ENCODE results near the gene SLC35A3. TPM values are rescaled to one million over a fixed set of nuclear protein-coding genes. Genes with fewer than 3 reads are reported as not detected.

SLC35A3 gene
- 100 to 1,000 TPM in 2 of 5 donors, 10 to 100 TPM in 3; 37.1 to 206 (median 83.6) TPM for total RNA-seq
- polyA plus RNA-seq = 10 to 100 TPM in 1 of 3 donors, 1 to 10 TPM in 2; 5.7 to 12.4 (median 9.6) TPM
- long read RNA-seq, donor 1, full-length matches to known transcripts = 3 of 9 reads
- long read RNA-seq, donor 1, partial matches to known transcripts = 6 of 9 reads
- long read RNA-seq, donor 1, other reads (novel, unspliced or antisense) = 0 of 9 reads
- long read RNA-seq, donor 2, full-length matches to known transcripts = 6 of 13 reads
- long read RNA-seq, donor 2, partial matches to known transcripts = 7 of 13 reads
- long read RNA-seq, donor 2, other reads (novel, unspliced or antisense) = 0 of 13 reads
- long read RNA-seq, donor 3, full-length matches to known transcripts = 2 of 2 reads
- long read RNA-seq, donor 3, partial matches to known transcripts = 0 of 2 reads
- long read RNA-seq, donor 3, other reads (novel, unspliced or antisense) = 0 of 2 reads
- long read RNA-seq, donor 4, full-length matches to known transcripts = 1 of 1 reads
- long read RNA-seq, donor 4, partial matches to known transcripts = 0 of 1 reads
- long read RNA-seq, donor 4, other reads (novel, unspliced or antisense) = 0 of 1 reads
- long read RNA-seq, donor 5, partial matches to known transcripts = 0 of 2 reads
- long read RNA-seq, donor 5, other reads (novel, unspliced or antisense) = 0 of 2 reads
- long read RNA-seq, donor 6 = 0 reads
- long read RNA-seq, donor 7, full-length matches to known transcripts = 10 of 10 reads
- long read RNA-seq, donor 7, partial matches to known transcripts = 0 of 10 reads
- long read RNA-seq, donor 7, other reads (novel, unspliced or antisense) = 0 of 10 reads
- long read RNA-seq, donor 8, full-length matches to known transcripts = 7 of 13 reads
- long read RNA-seq, donor 8, partial matches to known transcripts = 6 of 13 reads
- long read RNA-seq, donor 8, other reads (novel, unspliced or antisense) = 0 of 13 reads
- long read RNA-seq, donor 9, full-length matches to known transcripts = 3 of 3 reads
- long read RNA-seq, donor 9, partial matches to known transcripts = 0 of 3 reads
- long read RNA-seq, donor 9, other reads (novel, unspliced or antisense) = 0 of 3 reads
- long read RNA-seq, donor 10, full-length matches to known transcripts = 6 of 6 reads
- long read RNA-seq, donor 10, partial matches to known transcripts = 0 of 6 reads
- long read RNA-seq, donor 10, other reads (novel, unspliced or antisense) = 0 of 6 reads

DNA sequence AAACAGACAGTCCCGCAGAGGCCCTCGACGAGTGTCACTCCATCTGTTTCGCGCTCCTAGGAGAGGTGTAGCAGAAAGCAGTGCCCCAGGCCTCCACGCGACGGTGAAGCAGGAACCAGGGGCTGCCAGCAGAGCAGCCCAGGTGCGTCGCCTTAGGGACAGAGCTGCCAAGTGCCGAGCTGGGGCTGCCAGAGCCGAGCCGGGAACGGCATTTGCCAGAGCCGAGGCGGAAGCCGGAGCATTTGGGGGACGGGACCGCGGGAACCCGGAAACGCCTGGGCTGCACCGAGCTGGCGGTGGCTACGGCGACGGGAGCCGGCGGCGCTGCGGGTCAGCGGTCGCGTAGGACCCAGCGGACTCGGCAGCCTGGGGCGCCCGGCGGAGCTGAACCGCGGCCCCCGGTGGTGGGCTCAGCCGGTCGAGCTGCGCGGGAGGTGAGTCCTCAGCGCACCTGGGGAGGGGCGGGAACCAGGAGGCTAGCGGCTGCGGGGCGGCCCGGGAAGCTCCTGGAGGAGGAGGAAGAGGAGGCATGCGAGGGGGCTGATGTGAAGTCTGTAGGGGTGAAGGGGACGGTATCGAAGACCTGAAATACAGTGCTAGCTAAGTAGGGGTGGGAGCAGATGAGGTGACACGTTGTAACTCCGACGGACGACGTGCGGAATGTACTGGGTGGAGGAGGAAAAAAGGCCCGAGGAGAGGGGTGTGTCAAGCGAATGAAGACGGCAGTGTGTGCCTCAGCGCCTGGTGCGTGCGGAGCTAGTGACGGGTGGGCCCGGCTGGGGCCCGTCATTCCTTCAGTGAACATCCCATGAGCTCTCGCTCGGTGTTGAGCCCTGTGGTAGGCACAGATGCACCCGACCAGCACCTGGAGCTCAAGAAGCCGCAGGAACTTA lies at the start of gene SLC35A3:
TSS of gene SLC35A3 (plus strand) at position 268 of the 893 bp plus-strand sequence. CDS start 23,559 bp downstream, outside the sequence.
- Histone ChIP-seq H3K27me3 (no peaks in the 10 kb centered on the region), H3K9me3 (no peaks in the 10 kb centered on the region), H3K27ac (peak within 1 kb of the TSS; percentile 91 to 94 (median 91)), H3K36me3 (peaks cover 0 to 2% (median 2%) of the 10 kb centered on the region in 4 donors), H3K4me3 (peak within 1 kb of the TSS; percentile 76 to 97 (median 90)), H3K4me1 (peaks cover 9 to 56% (median 38%) of the 10 kb centered on the region in 4 donors)
- intact Hi-C loops (cut with DNase I; ENCODE audit: low total_unique reads) = no loop called here
- TF ChIP-seq POLR2AphosphoS5 (IDR thresholded peaks at IDR 0.05) = peak in 2 of 3 donors; percentile 80 to 86
- peak in 1 of 4 donors; percentile 26 for TF ChIP-seq POLR2A (IDR thresholded peaks at IDR 0.05)
- no peak for TF ChIP-seq EP300 (IDR thresholded peaks at IDR 0.05)
- WGBS, 5 donors = 0 to 1% (median 0%) methylated on average over 71 to 74 of the region's 74 CpGs
- peak; percentile 90 to 93 for DNase-seq

DNA sequence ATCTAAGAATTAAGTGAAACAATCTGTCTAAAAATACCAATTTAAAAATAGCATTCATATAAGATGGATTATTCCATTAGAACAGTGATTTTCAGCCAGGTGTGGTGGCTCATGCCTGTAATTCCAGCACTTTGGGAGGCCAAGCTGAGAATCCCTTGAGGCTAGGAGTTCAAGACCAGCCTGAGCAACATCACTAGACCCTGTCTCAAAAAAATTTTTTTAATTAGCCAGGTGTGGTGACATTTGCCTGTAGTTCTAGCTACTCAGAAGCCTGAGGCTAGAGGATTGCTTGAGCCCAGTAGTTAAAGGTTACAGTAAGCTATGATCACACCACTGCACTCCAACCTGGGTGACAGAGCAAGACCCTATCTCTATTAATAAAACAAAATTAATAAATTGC lies 35.0 kb upstream of the SLC35A3 start:
- TF ChIP-seq POLR2A (IDR thresholded peaks at IDR 0.05) (no peak), POLR2AphosphoS5 (IDR thresholded peaks at IDR 0.05) (no peak), CTCF (IDR thresholded peaks at IDR 0.05) (no peak), EP300 (IDR thresholded peaks at IDR 0.05) (no peak)
- intact Hi-C loops (cut with DNase I; ENCODE audit: low total_unique reads) = no loop called here
- Histone ChIP-seq H3K4me3 (no peak overlapping the region), H3K27me3 (no peaks in the 10 kb centered on the region), H3K36me3 (no peaks in the 10 kb centered on the region), H3K9me3 (no peaks in the 10 kb centered on the region), H3K27ac (no peak overlapping the region), H3K4me1 (no peaks in the 10 kb centered on the region)
- DNase-seq = no peak

- no peak for TF ChIP-seq CTCF (IDR thresholded peaks at IDR 0.05)
- TF ChIP-seq EP300 (IDR thresholded peaks at IDR 0.05) = no peak
- no peak for TF ChIP-seq POLR2AphosphoS5 (IDR thresholded peaks at IDR 0.05)
- TF ChIP-seq POLR2A (IDR thresholded peaks at IDR 0.05) = no peak
- 77 to 95% (median 86%) methylated on average over 1 of the region's 1 CpG for WGBS, 5 donors
- no peaks in the 10 kb centered on the region for H3K9me3 ChIP-seq
- H3K4me1 ChIP-seq = no peaks in the 10 kb centered on the region
- no peaks in the 10 kb centered on the region for H3K27me3 ChIP-seq
- no peaks in the 10 kb centered on the region for H3K36me3 ChIP-seq
- H3K27ac ChIP-seq = no peak overlapping the region
- no peak overlapping the region for H3K4me3 ChIP-seq
- no peak for DNase-seq
- intact Hi-C loops (cut with DNase I; ENCODE audit: low total_unique reads) = no loop called here
These were observed 34.3 kb upstream of the SLC35A3 start for GRCh38 chr1:99935534-99935933.

DNA sequence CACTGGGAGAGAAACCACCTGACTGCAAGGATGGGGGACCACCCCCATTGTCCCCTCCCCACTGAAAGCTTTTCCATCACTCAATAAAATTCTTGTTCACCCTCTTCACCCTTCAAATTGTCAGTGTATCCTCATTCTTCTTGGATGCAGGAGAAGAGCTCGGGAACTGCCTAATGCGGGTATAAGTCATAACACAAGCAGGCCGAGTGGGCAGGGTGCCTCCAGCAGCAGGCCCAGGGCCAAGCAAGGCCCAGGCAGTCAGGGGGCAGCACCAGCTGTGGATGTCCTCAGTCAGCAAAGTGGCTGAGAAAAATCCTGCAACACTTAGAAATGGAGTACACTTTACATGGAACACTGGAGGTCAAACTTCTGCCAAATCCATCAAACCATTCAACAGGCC lies 33.7 kb upstream of the SLC35A3 start:
- Histone ChIP-seq H3K4me1 (no peaks in the 10 kb centered on the region), H3K4me3 (no peak overlapping the region), H3K36me3 (no peaks in the 10 kb centered on the region), H3K9me3 (no peaks in the 10 kb centered on the region), H3K27ac (no peak overlapping the region), H3K27me3 (no peaks in the 10 kb centered on the region)
- intact Hi-C loops (cut with DNase I; ENCODE audit: low total_unique reads) = no loop called here
- TF ChIP-seq EP300 (IDR thresholded peaks at IDR 0.05) = no peak
- TF ChIP-seq CTCF (IDR thresholded peaks at IDR 0.05) = no peak
- no peak for TF ChIP-seq POLR2AphosphoS5 (IDR thresholded peaks at IDR 0.05)
- no peak for TF ChIP-seq POLR2A (IDR thresholded peaks at IDR 0.05)
- no peak for DNase-seq
- WGBS, 5 donors = 92 to 96% (median 95%) methylated on average over 3 of the region's 3 CpGs

Measured in stomach (tissue), 19 donors.